HUES64 (cell line): Measurements from ENCODE around the gene PKN2.
"Not testable (repeated sequence)": the region's sequence is repeated elsewhere in the genome, so short reads cannot be mapped to it uniquely, and the experiment has no call there.

ENCODE experiments used
- H3K27ac ChIP-seq: 2 replicates; pipeline ENCODE4 v1.7.0; 2013; ENCODE audit warnings: low read depth, low read length, inconsistent platforms
- H3K27me3 ChIP-seq: 2 replicates; pipeline ENCODE4 v1.6.1; 2013; ENCODE audit warnings: mild to moderate bottlenecking, low read length; ENCODE audit not compliant: insufficient read depth
- H3K36me3 ChIP-seq: 2 replicates; pipeline ENCODE4 v1.6.1; 2013; ENCODE audit warnings: mild to moderate bottlenecking, low read length; ENCODE audit not compliant: insufficient read depth
- H3K4me1 ChIP-seq: 2 replicates; pipeline ENCODE4 v1.6.1; 2013; ENCODE audit warnings: mild to moderate bottlenecking, low read length, moderate library complexity; ENCODE audit not compliant: insufficient read depth
- H3K4me3 ChIP-seq: 2 replicates; pipeline ENCODE4 v1.5.1; 2013; ENCODE audit warnings: mild to moderate bottlenecking, low read length, moderate library complexity
- H3K9ac ChIP-seq: 2 replicates; pipeline ENCODE4 v1.6.1; 2013; ENCODE audit warnings: mild to moderate bottlenecking, low read depth, low read length
- H3K9me3 ChIP-seq: 2 replicates; pipeline ENCODE4 v1.6.1; 2013; ENCODE audit warnings: low read depth, low read length; ENCODE audit not compliant: insufficient read depth
- WGBS: fragments of 150-250, 120-280 bp; methylation state at CpG from one replicate; pipeline ENCODE4 v1.1.7; 2013; ENCODE audit warnings: missing lambda C conversion rate; 5-methylcytosine and 5-hydroxymethylcytosine counted together

Gene PKN2

DNA sequence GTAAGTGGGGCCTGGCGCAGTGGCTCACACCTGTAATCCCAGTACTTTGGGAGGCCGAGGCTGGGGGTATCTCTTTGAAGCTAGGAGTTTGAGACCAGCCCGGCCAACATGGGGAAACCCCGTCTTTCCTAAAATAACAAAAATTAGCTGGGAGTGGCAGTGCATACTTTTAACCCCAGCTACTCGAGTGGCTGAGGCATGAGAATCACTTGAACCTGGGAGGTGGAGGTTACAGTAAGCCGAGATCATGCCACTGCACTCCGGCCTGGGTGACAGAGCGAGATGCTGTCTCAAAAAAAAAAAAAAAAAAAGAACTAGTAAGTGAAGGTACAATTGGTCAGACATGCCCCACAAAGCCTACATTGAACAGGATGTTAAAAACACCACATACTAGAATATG is 196.6 kb downstream of the PKN2 start:
- not testable (repeated sequence) for H3K4me1 ChIP-seq, H3K27ac ChIP-seq, H3K4me3 ChIP-seq, H3K9me3 ChIP-seq, H3K9ac ChIP-seq, H3K27me3 ChIP-seq
- H3K36me3 ChIP-seq: peaks cover 35% of the 10 kb centered on the region
- 96% methylated on average over 8 of the region's 8 CpGs for whole genome bisulfite sequencing

DNA sequence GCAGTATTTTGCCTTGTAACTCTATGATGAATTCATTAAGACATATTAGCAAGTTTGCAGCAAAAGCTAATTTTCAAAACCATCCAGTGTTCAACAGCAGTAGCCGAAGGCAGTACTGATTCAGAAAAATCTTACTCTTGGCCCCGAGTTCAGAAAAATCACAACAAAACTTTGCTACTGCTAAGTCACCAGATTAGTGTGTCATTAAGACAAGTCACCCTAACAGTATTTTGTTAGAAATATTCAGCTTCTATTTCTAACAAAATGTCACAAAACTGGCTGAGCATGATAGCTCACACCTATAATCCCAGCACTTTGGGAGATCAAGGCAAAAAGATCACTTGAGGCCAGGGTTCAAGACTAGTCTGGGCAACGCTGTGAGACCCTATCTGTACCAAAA is 199.1 kb downstream of the PKN2 start:
- Histone ChIP-seq H3K9me3 (no peaks in the 10 kb centered on the region), H3K4me1 (no peaks in the 10 kb centered on the region), H3K36me3 (peaks cover 44% of the 10 kb centered on the region), H3K9ac (no peak overlapping the region), H3K27me3 (no peaks in the 10 kb centered on the region), H3K4me3 (no peak overlapping the region), H3K27ac (no peak overlapping the region)
- WGBS: 94% methylated on average over 3 of the region's 3 CpGs
